ENCODE measurements around the gene PHTF2.
A peak's percentile ranks its signal among the peaks of the same experiment; 100 is the strongest.

PHTF2 gene

GRCh38 chr7:77940647-77941046 lies 142.1 kb downstream of the PHTF2 start:
- ChIA-PET CTCF (interaction anchor here (0.7 kb wide), 1 partner anchor 261 kb away, joined by 3 read pairs; no protein-coding TSS in a partner anchor), POLR2A (no interaction called here)
- TF ChIP-seq LEF1 (IDR thresholded peaks at IDR 0.05; ENCODE audit: borderline replicate concordance) (no peak), ZNF384 (IDR thresholded peaks at IDR 0.05) (0 out of 2 replicates have a peak, but pooled peaks have one; percentile 29)
- peak; percentile 16 for DNase-seq (ENCODE audit: extremely low spot score)

DNA sequence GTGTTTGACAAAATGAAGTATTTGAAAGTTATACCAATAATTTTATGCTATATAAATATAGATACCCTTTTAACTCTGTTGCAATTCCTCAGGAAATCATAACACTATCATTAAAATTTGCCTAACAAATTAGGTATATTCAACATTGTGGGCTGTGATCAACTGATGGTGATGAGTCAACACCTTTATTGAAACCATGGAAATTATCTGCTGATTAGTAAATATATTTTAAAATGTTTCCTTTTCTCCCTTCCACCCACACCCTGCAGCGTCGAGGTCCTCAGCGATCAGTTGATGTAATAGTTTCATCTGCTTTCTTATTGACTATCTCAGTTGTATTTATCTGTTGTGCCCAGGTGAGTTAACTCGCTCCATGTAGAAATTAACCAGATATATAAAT lies 143.9 kb downstream of the PHTF2 start:
- ChIA-PET CTCF (no interaction called here), POLR2A (no interaction called here)
- no peak for DNase-seq (ENCODE audit: extremely low spot score)
- no peak for TF ChIP-seq ZNF384 (IDR thresholded peaks at IDR 0.05)
- no peak for TF ChIP-seq FOXM1 (IDR thresholded peaks at IDR 0.05; ENCODE audit: borderline replicate concordance)
- TF ChIP-seq FOXK2 (IDR thresholded peaks at IDR 0.05): no peak
- no peak for TF ChIP-seq L3MBTL2 (conservative IDR thresholded peaks at IDR 0.05)
- no peak for TF ChIP-seq ELF4 (IDR thresholded peaks at IDR 0.05)
- TF ChIP-seq TARDBP (IDR thresholded peaks at IDR 0.05): no peak

GRCh38 chr7:77944183-77945182 lies 145.9 kb downstream of the PHTF2 start:
- CTCF ChIA-PET: no interaction called here
- TF ChIP-seq SUZ12 (IDR thresholded peaks at IDR 0.05) (no peak), L3MBTL2 (conservative IDR thresholded peaks at IDR 0.05) (no peak), BHLHE40 (IDR thresholded peaks at IDR 0.05; ENCODE audit: borderline replicate concordance) (no peak), ELF4 (IDR thresholded peaks at IDR 0.05) (no peak), NFRKB (IDR thresholded peaks at IDR 0.05) (no peak), TARDBP (IDR thresholded peaks at IDR 0.05) (no peak), ZNF384 (IDR thresholded peaks at IDR 0.05) (no peak), HDGF (IDR thresholded peaks at IDR 0.05; ENCODE audit: borderline replicate concordance) (no peak), SP1 (IDR thresholded peaks at IDR 0.05) (no peak), FOXK2 (IDR thresholded peaks at IDR 0.05) (no peak), ARNT (IDR thresholded peaks at IDR 0.05) (no peak), FOXA1 (IDR thresholded peaks at IDR 0.05) (no peak), LEF1 (IDR thresholded peaks at IDR 0.05; ENCODE audit: borderline replicate concordance) (no peak), FOXM1 (IDR thresholded peaks at IDR 0.05; ENCODE audit: borderline replicate concordance) (no peak), CTBP1 (IDR thresholded peaks at IDR 0.05; ENCODE audit: borderline replicate concordance) (no peak)
- TF ChIP-seq, protein P1, sequence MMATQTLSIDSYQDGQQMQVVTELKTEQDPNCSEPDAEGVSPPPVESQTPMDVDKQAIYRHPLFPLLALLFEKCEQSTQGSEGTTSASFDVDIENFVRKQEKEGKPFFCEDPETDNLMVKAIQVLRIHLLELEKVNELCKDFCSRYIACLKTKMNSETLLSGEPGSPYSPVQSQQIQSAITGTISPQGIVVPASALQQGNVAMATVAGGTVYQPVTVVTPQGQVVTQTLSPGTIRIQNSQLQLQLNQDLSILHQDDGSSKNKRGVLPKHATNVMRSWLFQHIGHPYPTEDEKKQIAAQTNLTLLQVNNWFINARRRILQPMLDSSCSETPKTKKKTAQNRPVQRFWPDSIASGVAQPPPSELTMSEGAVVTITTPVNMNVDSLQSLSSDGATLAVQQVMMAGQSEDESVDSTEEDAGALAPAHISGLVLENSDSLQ (IDR thresholded peaks at IDR 0.05): no peak
- no peak for DNase-seq (ENCODE audit: extremely low spot score)
- POLR2A ChIA-PET: no interaction called here

DNA sequence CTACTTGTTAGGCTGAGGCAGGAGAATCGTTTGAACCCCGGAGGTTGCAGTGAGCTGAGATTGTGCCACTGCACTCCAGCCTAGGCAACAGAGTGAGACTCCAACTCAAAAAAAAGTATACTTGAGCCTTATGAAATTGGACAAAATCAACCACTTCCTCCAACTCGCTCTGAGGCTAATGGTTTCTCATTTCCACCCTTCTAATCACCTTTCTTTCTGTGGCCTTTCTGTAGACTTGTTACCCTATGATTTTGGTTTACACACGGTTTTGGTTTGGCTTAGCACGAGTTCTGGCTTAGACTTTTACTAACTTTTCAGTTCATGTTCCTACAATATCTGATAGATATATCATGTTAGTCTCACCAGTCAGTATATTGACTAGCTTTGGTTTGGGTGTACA lies 152.0 kb downstream of the PHTF2 start:
- ChIA-PET POLR2A (no interaction called here), CTCF (no interaction called here)
- TF ChIP-seq FOXK2 (IDR thresholded peaks at IDR 0.05): no peak
- TF ChIP-seq SUZ12 (IDR thresholded peaks at IDR 0.05): no peak
- no peak for TF ChIP-seq ZNF384 (IDR thresholded peaks at IDR 0.05)
- no peak for TF ChIP-seq TARDBP (IDR thresholded peaks at IDR 0.05)
- no peak for TF ChIP-seq FOXA1 (IDR thresholded peaks at IDR 0.05)
- TF ChIP-seq SP1 (IDR thresholded peaks at IDR 0.05): no peak
- TF ChIP-seq LEF1 (IDR thresholded peaks at IDR 0.05; ENCODE audit: borderline replicate concordance): no peak
- no peak for TF ChIP-seq L3MBTL2 (conservative IDR thresholded peaks at IDR 0.05)
- TF ChIP-seq BHLHE40 (IDR thresholded peaks at IDR 0.05; ENCODE audit: borderline replicate concordance): no peak
- TF ChIP-seq ELF4 (IDR thresholded peaks at IDR 0.05): no peak
- TF ChIP-seq FOXM1 (IDR thresholded peaks at IDR 0.05; ENCODE audit: borderline replicate concordance): no peak
- TF ChIP-seq, protein P1 (IDR thresholded peaks at IDR 0.05): no peak
- no peak for TF ChIP-seq ARNT (IDR thresholded peaks at IDR 0.05)
- no peak for TF ChIP-seq HDGF (IDR thresholded peaks at IDR 0.05; ENCODE audit: borderline replicate concordance)
- TF ChIP-seq CTBP1 (IDR thresholded peaks at IDR 0.05; ENCODE audit: borderline replicate concordance): no peak
- no peak for TF ChIP-seq NFRKB (IDR thresholded peaks at IDR 0.05)
- no peak for DNase-seq (ENCODE audit: extremely low spot score)

DNA sequence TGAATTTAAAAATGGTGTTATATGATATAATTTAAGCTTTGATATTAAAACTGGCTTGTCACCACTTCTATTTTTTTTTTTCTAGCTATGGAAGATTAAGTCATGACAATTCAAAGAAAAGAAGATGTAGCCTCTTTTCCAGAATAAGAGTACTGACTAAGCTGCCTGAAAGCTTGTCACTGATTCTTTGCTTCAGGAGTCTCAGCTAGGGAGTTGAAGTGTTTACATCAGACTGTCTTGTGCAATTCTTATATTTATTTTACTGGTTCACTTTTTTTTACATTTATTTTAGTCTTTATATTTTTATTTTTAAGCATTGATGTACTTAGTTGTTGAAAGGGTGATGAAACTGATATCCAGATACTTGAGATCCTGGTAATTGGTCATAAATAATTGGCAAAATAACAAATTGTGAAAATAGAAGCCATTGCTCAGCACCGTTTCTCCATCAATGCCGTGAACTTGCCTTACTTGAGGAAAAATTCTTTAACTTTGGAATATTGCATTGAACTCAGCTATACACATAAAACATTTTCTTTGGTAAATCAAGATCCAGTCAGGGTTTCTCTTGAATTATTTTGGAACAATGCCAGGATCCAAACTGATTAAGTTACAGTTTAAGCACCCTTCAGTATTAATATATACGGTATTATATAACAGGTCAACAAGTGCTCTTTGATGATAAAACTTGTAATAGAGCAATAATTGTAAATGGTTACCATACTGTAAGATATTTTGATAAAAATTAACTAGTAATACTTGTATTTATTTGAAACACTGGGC lies 156.4 kb downstream of the PHTF2 start:
- CTCF ChIA-PET: no interaction called here
- DNase-seq (ENCODE audit: extremely low spot score): no peak
- TF ChIP-seq NFRKB (IDR thresholded peaks at IDR 0.05) (no peak), FOXA1 (IDR thresholded peaks at IDR 0.05) (no peak), ELF4 (IDR thresholded peaks at IDR 0.05) (no peak)
- POLR2A ChIA-PET: no interaction called here

GRCh38 chr7:77958436-77958835 lies 159.9 kb downstream of the PHTF2 start:
- CTCF ChIA-PET: no interaction called here
- DNase-seq (ENCODE audit: extremely low spot score): no peak
- POLR2A ChIA-PET: no interaction called here
- no peak for TF ChIP-seq SUZ12 (IDR thresholded peaks at IDR 0.05)

DNA sequence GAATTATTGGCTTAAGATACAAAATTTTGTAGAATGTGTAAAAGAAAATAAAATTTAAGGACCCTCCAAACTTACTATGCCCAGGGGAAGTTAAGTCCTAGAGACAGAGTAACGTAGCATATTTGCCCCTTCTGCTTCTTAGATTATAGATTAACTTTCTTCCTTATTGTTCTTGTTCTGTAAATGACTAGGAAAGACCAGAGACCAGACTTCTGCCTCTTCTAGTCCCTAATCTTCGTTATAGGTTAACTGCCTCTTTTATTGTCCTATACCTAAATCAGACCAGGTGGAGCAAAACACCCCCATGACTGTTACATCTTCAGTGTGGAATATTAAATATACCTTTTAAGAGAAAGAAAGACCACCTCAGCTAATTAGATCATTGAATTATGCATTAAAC lies 160.5 kb downstream of the PHTF2 start:
- ChIA-PET CTCF (interaction anchor here (0.6 kb wide), 1 partner anchor 451 kb away, joined by 5 read pairs; no protein-coding TSS in a partner anchor), POLR2A (no interaction called here)
- no peak for DNase-seq (ENCODE audit: extremely low spot score)
- TF ChIP-seq FOXM1 (IDR thresholded peaks at IDR 0.05; ENCODE audit: borderline replicate concordance) (no peak), NFRKB (IDR thresholded peaks at IDR 0.05) (no peak)

Measured in HEK293T (cell line).